Measurements from ENCODE around the gene ERO1A.

GRCh38 chr14:52733824-52734223 lies 38.5 kb upstream of the ERO1A start:
- TF ChIP-seq CTCF (tag by site-specific recombination; IDR thresholded peaks at IDR 0.05) (no peak), ZNF639 (tag by site-specific recombination; IDR thresholded peaks at IDR 0.05) (no peak), SP2 (tag by site-specific recombination; IDR thresholded peaks at IDR 0.05) (no peak), OSR2 (tag by site-specific recombination; IDR thresholded peaks at IDR 0.05) (no peak), YY1 (tag by site-specific recombination; IDR thresholded peaks at IDR 0.05) (no peak), ZFHX2 (tag by site-specific recombination; conservative IDR thresholded peaks at IDR 0.05) (no peak), ZBTB7A (tag by site-specific recombination; IDR thresholded peaks at IDR 0.05; ENCODE audit: low read depth) (no peak), SCRT1 (tag by site-specific recombination; IDR thresholded peaks at IDR 0.05; ENCODE audit: borderline replicate concordance) (no peak), ZNF24 (tag by site-specific recombination; IDR thresholded peaks at IDR 0.05) (no peak), ZNF704 (tag by site-specific recombination; IDR thresholded peaks at IDR 0.05) (no peak)

All from HEK293 (cell line).